GM12891 (cell line): ENCODE results near the gene PPP1R12A.

ENCODE experiments used
- POLR2A ChIP-seq: IDR thresholded peaks from 2 replicates; pipeline ENCODE4 v1.6.1; 2011; ENCODE audit warnings: low read depth, low read length, control low read depth
- POLR2AphosphoS5 ChIP-seq: IDR thresholded peaks from 2 replicates; pipeline ENCODE4 v1.6.1; 2011; ENCODE audit warnings: low read depth, low read length, control low read depth
- TAF1 ChIP-seq: IDR thresholded peaks from 2 replicates; pipeline ENCODE4 v1.6.1; 2011; ENCODE audit warnings: low read depth, low read length, control low read depth

DNA sequence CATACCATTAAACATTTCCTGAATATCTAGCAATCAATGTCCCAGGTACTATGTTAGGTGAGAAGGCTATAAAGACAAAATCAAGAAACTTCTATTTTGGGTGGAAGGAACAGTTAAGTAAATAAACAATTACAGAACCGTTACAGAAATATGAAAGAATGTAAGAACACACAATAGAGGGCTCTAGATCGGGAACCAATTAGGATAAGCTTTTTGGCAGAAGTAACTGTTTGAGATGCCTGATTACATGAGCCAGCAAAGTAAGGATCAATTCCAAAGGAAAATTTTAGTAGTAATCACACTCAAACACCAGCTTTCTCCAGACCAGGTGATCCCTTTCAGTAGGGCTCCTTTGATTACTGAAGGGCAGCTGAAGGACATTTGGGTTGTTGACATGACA, 33.9 kb downstream of the PPP1R12A start:
- TF ChIP-seq POLR2A: no peak
- TF ChIP-seq POLR2AphosphoS5: no peak
- TF ChIP-seq TAF1: no peak
